ENCODE results near the gene CCL18.
"Not testable (repeated sequence)": the region's sequence is repeated elsewhere in the genome, so short reads cannot be mapped to it uniquely, and the experiment has no call there.

CCL18 gene

GRCh38 chr17:36069136-36069535, 5.1 kb downstream of the CCL18 start:
- no peak for DNase-seq (ENCODE audit: low read depth)
- TF ChIP-seq CTCF (conservative IDR thresholded peaks at IDR 0.05; ENCODE audit: control insufficient read depth, insufficient read depth, low read depth, low read length), result no peak
- no peak overlapping the region for H3K4me3 ChIP-seq (ENCODE audit: control insufficient read depth, low read depth, low read length)

- TF ChIP-seq CTCF (conservative IDR thresholded peaks at IDR 0.05; ENCODE audit: control insufficient read depth, insufficient read depth, low read depth, low read length), result no peak
- H3K4me3 ChIP-seq (ENCODE audit: control insufficient read depth, low read depth, low read length), result no peak overlapping the region
- DNase-seq (ENCODE audit: low read depth), result no peak
These were observed 6.4 kb downstream of the CCL18 start for GRCh38 chr17:36070427-36070826.

- no peak for DNase-seq (ENCODE audit: low read depth)
- no peak overlapping the region for H3K4me3 ChIP-seq (ENCODE audit: control insufficient read depth, low read depth, low read length)
- no peak for TF ChIP-seq CTCF (conservative IDR thresholded peaks at IDR 0.05; ENCODE audit: control insufficient read depth, insufficient read depth, low read depth, low read length)
These were observed 7.7 kb downstream of the CCL18 start for GRCh38 chr17:36071751-36072150.

GRCh38 chr17:36072431-36073121, 8.5 kb downstream of the CCL18 start:
- TF ChIP-seq CTCF (conservative IDR thresholded peaks at IDR 0.05; ENCODE audit: control insufficient read depth, insufficient read depth, low read depth, low read length), result peak; percentile 59
- H3K4me3 ChIP-seq (ENCODE audit: control insufficient read depth, low read depth, low read length), result no peak overlapping the region
- peak; percentile 39 for DNase-seq (ENCODE audit: low read depth)

- DNase-seq (ENCODE audit: low read depth), result no peak
- H3K4me3 ChIP-seq (ENCODE audit: control insufficient read depth, low read depth, low read length), result no peak overlapping the region
- no peak for TF ChIP-seq CTCF (conservative IDR thresholded peaks at IDR 0.05; ENCODE audit: control insufficient read depth, insufficient read depth, low read depth, low read length)
These were observed 10.3 kb downstream of the CCL18 start for GRCh38 chr17:36074365-36074764.

- H3K4me3 ChIP-seq (ENCODE audit: control insufficient read depth, low read depth, low read length); DNase-seq (ENCODE audit: low read depth): not testable (repeated sequence)
These were observed 17.8 kb downstream of the CCL18 start for GRCh38 chr17:36081681-36082471.

- not testable (repeated sequence) for DNase-seq (ENCODE audit: low read depth); H3K4me3 ChIP-seq (ENCODE audit: control insufficient read depth, low read depth, low read length)
These were observed 18.5 kb downstream of the CCL18 start for GRCh38 chr17:36082482-36083120.

- H3K4me3 ChIP-seq (ENCODE audit: control insufficient read depth, low read depth, low read length), result not testable (repeated sequence)
- peak; percentile 8 for DNase-seq (ENCODE audit: low read depth)
These were observed 19.6 kb downstream of the CCL18 start for GRCh38 chr17:36083691-36084090.
